VCaP (cell line): ENCODE data around the gene PNPLA4.

ENCODE experiments used
- H3K27ac ChIP-seq: fragments of 450-650 bp; 2 replicates; pipeline ENCODE4 v1.5.1; 2017
- CTCF ChIP-seq: fragments of 450-650 bp; conservative IDR thresholded peaks from 2 replicates; pipeline ENCODE4 v1.5.1; 2017; ENCODE audit warnings: mild to moderate bottlenecking, moderate library complexity

The PNPLA4 gene

GRCh38 chrX:7925867-7926472 lies 1.2 kb downstream of the PNPLA4 start:
- H3K27ac ChIP-seq = no peak overlapping the region
- peak; percentile 84 for TF ChIP-seq CTCF

- no peak overlapping the region for H3K27ac ChIP-seq
- no peak for TF ChIP-seq CTCF
Observed at GRCh38 chrX:7921750-7922149, 5.5 kb downstream of the PNPLA4 start.

GRCh38 chrX:7908821-7909220 lies 18.4 kb downstream of the PNPLA4 start:
- no peak for TF ChIP-seq CTCF
- no peak overlapping the region for H3K27ac ChIP-seq

- no peak overlapping the region for H3K27ac ChIP-seq
- no peak for TF ChIP-seq CTCF
Observed at GRCh38 chrX:7904562-7904961, 22.7 kb downstream of the PNPLA4 start.

- TF ChIP-seq CTCF = no peak
- no peak overlapping the region for H3K27ac ChIP-seq
Observed at GRCh38 chrX:7891928-7892327, 35.3 kb downstream of the PNPLA4 start.

- no peak for TF ChIP-seq CTCF
- no peak overlapping the region for H3K27ac ChIP-seq
Observed at GRCh38 chrX:7889680-7890079, 37.5 kb downstream of the PNPLA4 start.

GRCh38 chrX:7889135-7889534 lies 38.1 kb downstream of the PNPLA4 start:
- TF ChIP-seq CTCF = no peak

More at GRCh38 chrX:7889135-7889534, 38.1 kb downstream of the PNPLA4 start:
- H3K27ac ChIP-seq = no peak overlapping the region
